HG03342 (cell line): ENCODE results near the gene C1orf50.
"Not testable (repeated sequence)": the region's sequence is repeated elsewhere in the genome, so short reads cannot be mapped to it uniquely, and the experiment has no call there.

Source experiments
- ATAC-seq: cut with Tn5 transposase; IDR thresholded peaks from one replicate; pipeline ENCODE4 v1.9.1; 2021; ENCODE audit warnings: mild to moderate bottlenecking, moderate library complexity; ENCODE audit not compliant: unreplicated experiment

The C1orf50 gene

DNA sequence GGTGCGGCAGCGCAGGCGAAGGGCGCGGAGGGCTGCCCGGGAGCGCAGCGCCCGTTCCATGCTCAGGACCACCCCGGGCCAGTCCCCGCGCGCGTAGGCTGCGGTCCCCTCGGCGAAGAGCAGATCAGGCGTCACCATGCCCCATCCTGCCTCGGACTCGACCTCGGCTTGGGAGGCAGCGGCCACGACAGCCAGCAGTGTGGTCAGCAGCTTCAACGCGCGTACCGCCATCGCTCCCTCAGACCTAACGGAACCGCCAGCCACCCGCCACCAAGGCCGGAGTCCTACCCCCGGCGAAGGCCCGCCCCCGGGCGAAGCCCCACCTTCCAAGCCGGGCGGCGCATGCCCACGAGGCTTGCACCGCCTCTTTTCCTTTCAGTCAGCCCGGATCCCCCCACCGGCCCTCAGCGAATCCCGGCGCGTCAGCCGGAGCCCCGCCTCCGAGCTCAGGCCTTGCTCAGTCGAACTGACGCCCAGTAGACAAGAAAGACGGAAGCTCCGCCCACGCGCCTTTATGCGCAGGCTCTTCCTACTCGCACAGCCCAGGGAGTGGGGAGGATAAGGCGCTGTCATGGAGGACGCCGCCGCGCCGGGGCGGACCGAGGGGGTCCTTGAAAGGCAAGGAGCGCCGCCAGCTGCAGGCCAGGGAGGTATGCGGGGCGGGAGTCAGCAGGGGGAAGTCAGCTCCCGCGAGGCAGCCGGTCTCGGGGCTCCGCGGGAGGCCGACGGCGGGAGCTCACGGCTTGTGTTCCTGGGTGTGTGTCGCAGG lies at the start of gene C1orf50, which contains the start of gene P3H1:
Gene C1orf50 (plus strand): TSS at position 509 of the 769 bp plus-strand sequence. CDS start 63 bp downstream, at position 572.
Gene P3H1 (minus strand): TSS at position 288 of the 769 bp plus-strand sequence. CDS start 57 bp downstream, at position 231.
- ATAC-seq: peak; percentile 88

DNA sequence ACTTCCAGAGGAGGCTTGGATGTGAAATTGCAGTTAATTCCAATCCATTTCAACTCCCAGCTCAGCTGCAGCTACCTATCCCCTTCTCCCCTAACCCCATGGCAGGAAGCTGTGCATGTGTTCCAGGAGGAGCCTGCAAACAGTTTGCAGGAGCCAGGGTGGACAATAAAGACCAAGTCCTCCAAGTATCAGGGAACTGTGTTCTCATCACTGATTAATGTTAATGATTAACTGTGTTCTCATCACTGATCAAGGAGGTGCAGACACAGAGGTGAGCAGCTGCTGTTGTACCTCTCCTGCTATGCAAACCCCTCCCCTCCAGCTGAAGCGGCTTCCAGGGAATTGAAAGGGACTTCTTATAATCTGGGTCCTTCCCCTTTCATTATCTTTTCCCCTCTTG lies 46.2 kb upstream of the C1orf50 start:
- ATAC-seq: no peak

GRCh38 chr1:42721926-42722325 lies 45.1 kb upstream of the C1orf50 start:
- no peak for ATAC-seq

DNA sequence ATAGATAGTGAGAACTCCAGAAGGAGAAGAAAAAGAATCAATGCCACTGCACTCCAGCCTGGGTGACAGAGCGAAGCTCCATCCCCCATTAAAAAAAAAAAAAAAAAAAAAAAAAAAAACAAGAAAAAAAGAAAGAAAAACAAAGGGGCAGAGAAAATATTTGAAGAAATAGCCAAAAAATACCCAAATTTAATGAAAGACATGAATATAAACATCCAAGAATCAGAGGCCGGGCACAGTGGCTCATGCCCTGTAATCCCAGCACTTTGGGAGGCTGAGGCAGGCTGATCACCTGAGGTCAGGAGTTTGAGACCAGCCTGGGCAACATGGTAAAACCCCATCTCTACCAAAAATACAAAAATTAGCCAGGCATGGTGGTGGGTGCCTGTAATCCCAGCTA lies 44.6 kb upstream of the C1orf50 start:
- not testable (repeated sequence) for ATAC-seq

GRCh38 chr1:42723511-42723910 lies 43.5 kb upstream of the C1orf50 start:
- no peak for ATAC-seq

DNA sequence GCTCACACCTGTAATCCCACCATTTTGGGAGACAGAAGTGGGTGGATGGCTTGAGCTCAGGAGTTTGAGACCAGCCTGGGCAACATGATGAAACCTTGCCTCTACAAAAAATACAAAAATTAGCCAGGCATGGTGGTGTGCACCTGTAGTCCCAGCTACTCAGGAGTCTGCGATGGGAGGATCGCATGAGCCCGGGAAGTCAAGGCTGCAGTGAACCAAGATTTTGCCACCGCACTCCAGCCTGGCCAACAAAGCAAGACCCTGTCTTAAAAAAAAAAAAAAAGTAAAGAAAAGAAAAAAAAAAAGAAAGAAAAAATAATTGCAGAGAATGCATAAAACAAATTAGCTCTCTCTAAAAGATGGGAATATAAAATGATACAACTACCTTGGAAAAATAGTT lies 41.2 kb upstream of the C1orf50 start:
- ATAC-seq: not testable (repeated sequence)

GRCh38 chr1:42730002-42730401 lies 37.0 kb upstream of the C1orf50 start:
- ATAC-seq: no peak

DNA sequence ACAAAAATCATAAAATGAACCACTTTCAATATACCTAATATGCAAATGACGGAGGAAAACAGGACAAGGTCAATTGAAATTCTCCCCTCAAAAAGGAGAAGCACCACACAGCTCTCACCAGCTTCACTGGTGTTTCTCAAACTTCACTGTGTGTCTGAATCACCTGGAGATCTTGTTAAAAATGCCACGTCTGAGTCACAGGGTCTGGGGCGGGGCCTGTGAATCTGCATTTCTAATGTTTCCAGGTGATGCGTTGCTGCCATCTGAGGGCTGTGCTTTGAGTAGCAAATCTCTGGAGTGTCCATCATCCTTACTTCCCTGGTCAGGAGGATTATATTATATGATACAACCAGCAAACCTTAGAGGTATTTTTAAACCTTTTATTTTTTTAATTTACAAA lies 36.1 kb upstream of the C1orf50 start:
- ATAC-seq: no peak

GRCh38 chr1:42731585-42731984 lies 35.5 kb upstream of the C1orf50 start:
- ATAC-seq: no peak

DNA sequence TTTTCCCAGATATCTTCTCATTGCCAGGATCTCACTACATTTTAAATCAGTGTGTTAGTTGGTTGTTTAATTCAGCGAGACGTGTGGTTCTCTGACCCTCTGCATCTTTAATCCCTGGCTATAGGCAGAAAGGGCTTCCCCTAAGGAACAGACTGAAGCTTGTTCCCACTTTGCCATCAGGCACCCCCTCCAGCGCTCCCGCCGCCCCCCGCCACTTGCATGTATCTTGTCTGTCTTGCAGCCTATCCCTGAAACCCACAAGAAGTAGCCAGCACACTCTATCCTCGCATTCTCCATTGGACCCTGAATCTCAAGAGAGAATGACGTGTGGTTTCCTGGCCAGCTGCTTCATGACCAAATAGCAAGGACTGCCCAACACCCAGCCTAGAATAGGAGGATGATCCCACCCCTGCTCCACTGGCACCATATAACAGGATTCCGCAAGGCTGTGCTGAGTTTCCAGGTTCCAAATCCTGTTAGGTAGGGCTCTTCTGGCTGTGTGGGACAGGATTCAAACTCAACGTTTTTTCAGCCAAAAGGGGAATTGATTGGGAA lies 34.8 kb upstream of the C1orf50 start:
- no peak for ATAC-seq

DNA sequence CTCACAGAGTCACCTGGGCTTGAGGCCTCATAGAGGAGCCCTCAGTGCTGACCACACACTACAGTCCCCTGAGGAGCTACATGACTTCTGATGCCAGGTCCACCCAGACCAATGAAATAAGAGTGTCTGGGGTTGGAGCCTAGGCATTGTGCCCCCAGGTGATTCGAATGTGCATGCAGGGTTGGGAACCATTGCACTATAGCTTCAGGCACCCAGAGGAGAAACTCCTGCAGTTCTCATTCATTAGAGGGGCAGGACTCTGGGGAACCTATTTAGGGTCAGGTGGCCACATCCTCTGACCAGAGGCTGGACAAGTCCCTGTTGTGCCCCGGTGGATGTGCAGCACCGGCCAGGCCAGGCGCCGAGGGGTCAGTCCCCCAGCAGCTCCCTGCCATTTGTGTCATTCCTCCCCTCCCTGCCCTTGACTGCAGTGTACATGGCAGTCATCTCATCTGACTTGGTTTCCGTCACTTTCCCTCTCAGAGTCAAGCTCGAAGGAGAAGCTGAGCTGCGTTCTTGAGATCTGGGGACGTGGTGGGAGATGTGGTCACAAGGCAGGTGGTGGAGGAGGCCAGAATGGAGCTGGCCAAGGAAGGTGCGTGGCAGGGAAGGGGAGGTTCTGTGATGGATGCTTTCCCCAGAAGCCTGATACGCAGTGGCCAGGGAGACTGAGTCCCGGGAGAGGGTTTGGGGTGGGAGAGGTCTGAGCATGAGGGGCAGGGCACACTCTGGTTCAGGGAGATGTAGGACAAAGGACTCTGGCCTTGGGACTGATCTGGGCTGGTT lies 33.4 kb upstream of the C1orf50 start:
- ATAC-seq: no peak

DNA sequence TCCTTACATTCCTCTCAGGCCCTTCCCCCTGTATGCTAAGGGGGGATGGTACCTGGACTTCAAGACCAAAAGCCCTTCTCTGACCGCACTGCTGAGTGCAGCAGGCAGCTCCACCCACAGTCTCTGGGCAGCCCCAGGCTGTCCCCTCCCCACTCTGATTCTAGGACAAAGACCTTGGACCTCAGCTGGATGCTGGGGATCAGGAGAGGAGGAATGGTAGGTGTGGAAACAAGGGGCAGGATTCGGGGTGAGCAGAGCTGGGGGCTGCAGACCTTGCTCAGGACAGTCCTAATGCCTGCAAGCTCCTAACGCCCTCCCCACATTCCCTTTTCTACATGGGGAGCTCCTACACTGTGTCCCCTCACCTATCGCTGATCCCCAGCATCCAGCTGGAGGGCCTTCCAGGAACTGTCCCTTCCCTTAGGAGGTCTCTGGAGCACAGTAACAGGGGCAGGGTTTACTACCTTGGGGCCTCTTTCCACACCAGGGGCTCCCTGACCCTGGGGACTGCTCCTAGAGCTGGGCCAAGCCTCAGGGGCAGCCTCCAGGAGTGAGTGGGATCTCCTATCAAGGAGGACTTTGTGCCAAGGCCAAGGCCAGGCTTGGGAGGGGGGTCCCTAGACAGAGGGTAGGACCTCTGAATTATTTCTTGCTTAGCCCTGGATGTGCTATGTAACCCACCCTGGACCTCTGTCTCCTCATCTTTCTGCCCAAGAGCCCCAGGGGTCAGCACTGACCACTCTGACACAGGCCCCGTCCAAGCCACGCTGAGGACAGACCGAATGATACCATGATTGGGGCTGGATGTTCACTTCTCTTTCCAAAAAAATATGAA lies 32.6 kb upstream of the C1orf50 start:
- ATAC-seq: no peak

- ATAC-seq: no peak
Measured at GRCh38 chr1:42735056-42735455, 32.0 kb upstream of the C1orf50 start.

DNA sequence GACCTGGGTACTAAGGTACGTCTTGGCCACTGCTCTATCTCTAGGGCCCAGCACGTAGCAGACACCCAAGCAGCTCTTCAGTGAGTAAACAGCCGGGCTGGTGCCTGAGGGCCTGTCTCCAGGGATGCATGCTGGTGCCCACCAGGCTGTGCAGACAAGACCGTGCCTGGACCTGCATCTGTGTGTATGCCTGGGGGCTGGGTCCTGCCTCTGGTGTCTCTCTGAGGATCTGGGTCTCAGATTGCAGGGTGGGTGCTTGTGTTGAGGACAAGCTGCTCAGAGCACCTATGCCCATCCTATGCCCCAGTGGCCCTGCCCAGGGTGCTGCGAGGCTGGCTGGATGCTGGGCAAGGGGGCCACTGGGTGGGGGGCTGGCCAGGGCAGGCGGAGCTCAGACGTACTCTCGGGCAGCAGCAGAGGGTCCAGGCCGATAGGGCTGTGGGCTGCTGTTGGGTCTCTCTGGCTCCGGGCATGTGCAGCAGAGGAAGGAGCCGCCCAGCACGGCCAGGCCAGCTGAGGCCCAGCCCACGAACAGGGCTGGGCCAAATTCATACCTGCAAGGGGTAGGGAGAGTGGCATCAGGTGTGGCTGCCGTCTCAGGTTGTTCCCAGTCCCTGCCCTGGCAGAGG lies 31.5 kb upstream of the C1orf50 start:
- ATAC-seq: no peak

DNA sequence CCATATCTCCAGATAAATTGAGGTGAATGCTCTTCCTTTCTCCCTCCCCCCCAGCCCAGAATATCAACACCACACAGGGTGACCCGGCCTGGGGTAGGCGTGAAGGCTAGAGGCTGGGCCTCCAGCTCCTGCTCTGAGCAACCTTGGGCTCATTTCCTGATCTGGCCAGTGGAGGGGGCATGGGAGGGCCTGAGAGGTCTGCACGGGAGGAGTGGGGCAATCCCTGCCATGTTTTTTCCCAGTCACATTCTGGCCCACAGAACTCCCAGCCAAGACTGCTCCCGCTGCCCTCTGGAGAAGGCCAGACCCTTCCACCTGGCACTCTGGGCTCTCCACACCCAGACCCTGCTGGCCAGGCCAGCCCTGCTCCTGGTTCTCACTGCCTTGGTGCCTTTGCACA lies 30.9 kb upstream of the C1orf50 start:
- no peak for ATAC-seq

DNA sequence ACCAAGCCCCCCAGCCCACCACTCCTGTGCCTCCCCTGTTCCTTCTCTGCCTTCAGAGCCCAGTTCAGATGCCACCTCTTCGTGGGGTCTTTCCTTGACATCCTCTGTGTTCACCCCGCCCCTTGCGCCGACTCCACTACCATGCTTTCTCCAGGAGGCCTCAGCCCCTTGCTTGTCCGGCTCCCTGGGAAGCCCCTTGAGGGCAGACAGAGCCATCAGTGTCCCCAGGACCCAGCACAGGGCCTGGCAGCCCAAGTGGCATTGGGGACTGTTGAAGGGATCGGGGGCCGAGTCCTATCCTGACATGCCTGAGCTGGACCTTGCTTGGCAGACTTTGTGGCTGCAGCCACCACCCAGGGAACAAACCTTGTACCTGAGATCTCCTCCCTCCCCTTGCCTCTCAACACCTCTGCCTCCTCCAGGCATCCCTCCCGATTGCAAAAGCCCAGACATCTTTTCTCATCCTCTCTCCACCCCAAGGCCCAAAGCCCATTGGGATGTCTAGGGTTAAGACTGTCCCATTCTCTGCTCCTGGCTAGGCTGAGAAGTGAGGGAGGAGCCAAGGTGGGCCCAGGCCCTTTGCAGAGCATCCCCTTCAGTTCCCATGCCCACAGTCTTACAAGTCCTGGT lies 30.4 kb upstream of the C1orf50 start:
- no peak for ATAC-seq

DNA sequence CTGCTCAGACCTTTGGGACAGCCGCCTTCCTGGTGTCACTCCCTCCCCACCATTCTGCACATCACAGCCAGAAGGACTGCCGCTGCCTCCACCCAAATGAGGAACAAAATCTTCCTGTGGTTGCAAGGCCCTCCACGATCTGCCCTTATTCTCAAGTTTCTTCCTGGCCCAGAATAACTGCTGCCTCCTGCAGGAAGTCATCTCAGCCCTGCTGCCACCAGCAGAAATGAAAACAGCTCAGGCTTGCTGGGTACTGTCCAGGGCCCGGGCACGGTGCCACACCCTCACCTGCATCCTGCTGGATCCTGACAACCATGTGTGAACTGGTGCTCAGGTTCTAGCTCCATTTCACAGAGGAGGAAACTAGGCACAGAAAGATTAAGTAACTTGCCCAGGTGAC lies 29.8 kb upstream of the C1orf50 start:
- ATAC-seq: no peak

- ATAC-seq: no peak
Measured at GRCh38 chr1:42737986-42738677, 28.9 kb upstream of the C1orf50 start.

- ATAC-seq: no peak
Measured at GRCh38 chr1:42738678-42739226, 28.3 kb upstream of the C1orf50 start.
